ENCODE results near the gene MN1.

The MN1 gene

GRCh38 chr22:27799015-27799826 is 2.3 kb downstream of the MN1 start:
- TF ChIP-seq GATA3 (IDR thresholded peaks at IDR 0.05; ENCODE audit: low read depth, low read length) (no peak), GATA2 (IDR thresholded peaks at IDR 0.05; ENCODE audit: low read depth, low read length) (no peak)

- TF ChIP-seq GATA2 (IDR thresholded peaks at IDR 0.05; ENCODE audit: low read depth, low read length) (no peak), GATA3 (IDR thresholded peaks at IDR 0.05; ENCODE audit: low read depth, low read length) (no peak)
Observed at GRCh38 chr22:27798511-27799014, 3.0 kb downstream of the MN1 start.

- TF ChIP-seq GATA2 (IDR thresholded peaks at IDR 0.05; ENCODE audit: low read depth, low read length) (no peak), GATA3 (IDR thresholded peaks at IDR 0.05; ENCODE audit: low read depth, low read length) (no peak)
Observed at GRCh38 chr22:27797520-27798391, 3.8 kb downstream of the MN1 start.

GRCh38 chr22:27796829-27797519 is 4.6 kb downstream of the MN1 start:
- TF ChIP-seq GATA2 (IDR thresholded peaks at IDR 0.05; ENCODE audit: low read depth, low read length): no peak

- TF ChIP-seq GATA2 (IDR thresholded peaks at IDR 0.05; ENCODE audit: low read depth, low read length) (no peak), GATA3 (IDR thresholded peaks at IDR 0.05; ENCODE audit: low read depth, low read length) (no peak)
Observed at GRCh38 chr22:27795696-27796517, 5.6 kb downstream of the MN1 start.

GRCh38 chr22:27795053-27795452 is 6.5 kb downstream of the MN1 start:
- no peak for TF ChIP-seq GATA2 (IDR thresholded peaks at IDR 0.05; ENCODE audit: low read depth, low read length)
- no peak for TF ChIP-seq GATA3 (IDR thresholded peaks at IDR 0.05; ENCODE audit: low read depth, low read length)

- TF ChIP-seq GATA2 (IDR thresholded peaks at IDR 0.05; ENCODE audit: low read depth, low read length): no peak
- TF ChIP-seq GATA3 (IDR thresholded peaks at IDR 0.05; ENCODE audit: low read depth, low read length): no peak
Observed at GRCh38 chr22:27794226-27794625, 7.3 kb downstream of the MN1 start.

DNA sequence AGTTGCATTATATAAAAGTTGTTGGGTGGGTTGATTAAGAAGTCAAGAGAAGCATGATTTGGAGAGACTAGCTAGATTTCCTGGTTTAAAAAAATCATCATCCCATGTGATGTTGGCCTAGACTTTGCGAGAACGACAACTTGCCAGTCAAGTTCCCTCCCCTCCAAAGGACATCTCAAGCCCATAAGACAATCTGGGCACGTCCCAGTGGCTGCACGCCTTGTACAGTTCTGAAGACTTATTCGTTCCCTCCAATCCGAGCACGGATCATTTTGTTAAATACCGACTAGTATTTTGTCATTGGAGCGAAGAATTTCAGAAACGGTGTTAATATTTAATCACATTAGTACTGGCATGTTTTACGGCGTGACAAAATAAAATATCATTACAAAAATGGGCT is 8.0 kb downstream of the MN1 start:
- TF ChIP-seq GATA2 (IDR thresholded peaks at IDR 0.05; ENCODE audit: low read depth, low read length): no peak
- no peak for TF ChIP-seq GATA3 (IDR thresholded peaks at IDR 0.05; ENCODE audit: low read depth, low read length)

GRCh38 chr22:27792452-27793161 is 8.9 kb downstream of the MN1 start:
- TF ChIP-seq GATA3 (IDR thresholded peaks at IDR 0.05; ENCODE audit: low read depth, low read length) (no peak), GATA2 (IDR thresholded peaks at IDR 0.05; ENCODE audit: low read depth, low read length) (no peak)

DNA sequence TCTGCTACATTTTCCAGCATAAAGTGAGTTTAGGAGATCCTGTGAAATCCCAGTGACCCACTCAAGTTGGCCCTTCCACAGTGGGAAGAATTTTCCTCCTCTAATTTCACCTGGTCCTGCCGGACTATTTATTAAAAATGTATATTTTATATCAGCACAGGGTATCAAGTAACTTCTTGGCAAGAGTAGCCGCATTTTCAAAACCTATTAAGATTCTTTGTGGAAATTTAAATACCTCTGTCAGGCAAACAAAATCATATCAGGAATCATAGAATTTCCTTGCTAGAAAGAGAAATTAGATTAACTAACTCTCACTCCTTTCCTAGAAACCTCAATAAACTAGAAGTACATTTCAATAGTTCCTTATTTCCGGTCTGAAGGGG is 9.7 kb downstream of the MN1 start:
- TF ChIP-seq GATA2 (IDR thresholded peaks at IDR 0.05; ENCODE audit: low read depth, low read length): no peak
- no peak for TF ChIP-seq GATA3 (IDR thresholded peaks at IDR 0.05; ENCODE audit: low read depth, low read length)

- TF ChIP-seq GATA3 (IDR thresholded peaks at IDR 0.05; ENCODE audit: low read depth, low read length): no peak
- no peak for TF ChIP-seq GATA2 (IDR thresholded peaks at IDR 0.05; ENCODE audit: low read depth, low read length)
Observed at GRCh38 chr22:27791159-27791858, 10.2 kb downstream of the MN1 start.
